HUDEP-2 (cell line): ENCODE measurements around the gene DCST2.
A peak's percentile ranks its signal among the peaks of the same experiment; 100 is the strongest.

Experiments used
- DNase-seq, 76 experiments: peaks; one replicate each; lab custom pipeline; 2025; ENCODE audit not compliant: unreplicated experiment in 76 of 76; lab: John Stamatoyannopoulos, UW

Gene DCST2

DNA sequence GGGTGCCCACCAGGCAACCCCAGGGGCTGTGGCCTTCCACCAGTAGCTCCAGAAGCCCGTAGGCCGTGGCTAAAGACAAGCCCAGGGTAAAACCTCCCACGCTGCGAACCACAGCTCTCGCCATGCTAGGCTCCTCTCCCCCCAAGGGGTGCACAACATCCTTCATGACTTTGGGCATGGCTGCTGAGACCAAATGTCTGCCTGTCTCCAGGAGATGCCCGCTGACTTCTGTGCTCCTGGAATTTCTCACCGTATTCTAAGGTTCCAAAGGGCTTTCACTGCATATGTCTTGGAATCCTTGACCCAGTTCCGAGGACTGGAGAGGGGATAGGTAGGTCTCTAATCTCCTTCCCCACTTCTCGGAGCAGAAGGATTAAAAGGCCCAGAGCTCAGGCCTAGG is at the start of gene DCST2, which contains the start of gene DCST1:
DCST2 (minus strand) TSS at position 258 of the 400 bp plus-strand sequence; CDS start at position 178, 80 bp downstream.
DCST1 (plus strand) TSS at position 301 of the 400 bp plus-strand sequence. CDS start 213 bp downstream, outside the sequence.
- DNase-seq = no peak

DNA sequence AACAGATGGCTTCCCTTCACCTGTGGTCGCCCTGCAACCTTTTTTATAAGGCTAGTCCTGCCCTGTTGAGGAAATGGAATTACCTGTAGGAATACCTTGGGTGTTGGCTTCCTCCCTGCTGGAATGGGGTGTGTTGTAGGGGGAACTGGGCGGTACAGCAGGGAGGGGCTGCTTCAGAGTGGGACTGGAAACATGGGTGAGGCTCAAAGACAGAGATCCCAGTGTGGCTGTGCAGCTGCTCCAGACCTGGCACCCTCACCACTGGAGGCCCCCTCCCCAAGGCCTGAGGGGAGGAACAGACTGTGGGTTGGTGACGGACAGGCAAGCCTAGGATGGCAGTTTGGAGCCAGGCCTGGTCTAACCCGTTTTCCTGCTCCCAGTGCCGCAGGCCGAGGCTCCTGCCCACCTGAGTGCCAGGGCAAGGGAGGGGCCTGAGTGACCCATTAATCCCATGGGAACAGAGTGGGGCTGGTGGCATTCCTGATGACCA is 49.5 kb upstream of the DCST2 start:
- DNase-seq = no peak

DNA sequence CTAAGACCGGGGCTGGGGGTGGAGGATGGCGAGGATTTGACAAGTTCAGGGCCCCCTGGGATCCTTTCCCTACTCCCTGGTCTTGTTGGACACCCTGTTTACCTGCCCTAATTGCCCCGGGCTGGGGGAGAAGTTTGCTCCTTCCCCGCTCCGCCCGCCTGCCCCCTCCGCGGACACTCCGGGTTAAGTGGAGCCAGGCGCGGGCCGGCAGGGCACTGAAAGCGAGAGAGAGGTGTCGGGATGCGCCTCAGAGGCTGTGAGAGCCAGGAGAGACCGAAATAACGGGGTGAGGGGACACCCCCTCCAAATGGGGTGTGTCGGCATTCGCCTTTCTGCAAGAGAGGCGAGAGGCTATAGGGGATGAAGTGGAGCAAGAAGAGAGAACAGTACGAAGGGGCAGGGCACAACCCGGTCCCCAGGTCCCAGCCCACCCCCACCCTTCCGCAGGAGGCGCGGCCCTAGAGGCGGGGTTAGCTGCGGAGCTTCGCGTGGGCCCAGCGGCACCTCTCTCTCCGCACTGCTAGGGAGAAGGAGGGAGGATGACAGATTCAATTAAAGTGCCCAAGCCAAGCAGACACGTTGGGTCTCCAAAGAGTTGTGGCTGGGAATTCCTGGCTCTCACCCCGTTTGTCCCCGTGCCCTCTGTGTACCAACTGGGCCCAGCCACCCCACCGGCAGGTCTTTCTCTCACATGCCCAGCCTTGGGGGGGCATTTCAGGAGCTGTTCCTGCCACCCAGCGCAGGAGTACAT is 48.9 kb upstream of the DCST2 start:
- peak in 3 of 76 experiments; percentile 6 to 18 (median 16) for DNase-seq

DNA sequence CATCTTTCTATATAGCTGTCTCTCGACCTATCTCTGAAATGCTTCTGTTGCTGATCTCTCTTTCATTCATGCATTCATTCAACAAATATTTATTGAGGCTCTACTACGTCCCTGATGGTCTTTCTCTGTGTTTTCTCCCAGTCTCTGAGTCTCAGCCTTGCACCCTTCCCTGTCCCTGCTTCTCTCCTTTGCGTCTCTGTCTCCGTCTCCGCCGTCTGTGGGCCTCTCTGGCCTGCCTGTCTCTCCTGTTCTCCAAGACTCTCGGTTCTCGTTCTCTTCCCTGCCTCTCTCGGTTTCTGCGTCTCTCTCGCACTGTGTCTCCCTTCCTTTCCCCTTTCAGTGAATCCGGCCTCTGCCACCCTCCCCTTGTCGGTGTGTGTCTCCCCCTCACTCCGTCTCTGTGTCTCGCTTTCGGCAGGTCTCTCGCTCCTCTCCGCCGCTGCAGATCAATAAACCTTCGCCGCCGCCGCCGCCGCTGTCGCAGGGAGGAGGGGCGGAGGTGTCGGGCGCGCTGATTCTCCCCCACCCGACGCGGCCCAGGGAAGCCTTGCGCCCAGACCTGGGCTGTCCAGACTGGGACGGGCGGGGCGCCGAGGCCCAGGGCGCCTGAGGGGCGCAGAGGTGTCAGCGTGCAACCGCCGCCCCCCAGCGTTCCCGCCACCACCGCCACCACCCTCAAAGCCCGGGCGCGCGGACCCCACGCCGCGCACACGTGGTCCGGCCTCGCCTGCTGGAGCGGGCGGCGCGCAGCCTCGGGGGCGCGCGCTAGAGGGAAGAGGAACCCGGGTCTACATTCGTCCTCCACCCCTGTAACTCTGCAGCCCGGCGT is 48.1 kb upstream of the DCST2 start:
- no peak for DNase-seq

DNA sequence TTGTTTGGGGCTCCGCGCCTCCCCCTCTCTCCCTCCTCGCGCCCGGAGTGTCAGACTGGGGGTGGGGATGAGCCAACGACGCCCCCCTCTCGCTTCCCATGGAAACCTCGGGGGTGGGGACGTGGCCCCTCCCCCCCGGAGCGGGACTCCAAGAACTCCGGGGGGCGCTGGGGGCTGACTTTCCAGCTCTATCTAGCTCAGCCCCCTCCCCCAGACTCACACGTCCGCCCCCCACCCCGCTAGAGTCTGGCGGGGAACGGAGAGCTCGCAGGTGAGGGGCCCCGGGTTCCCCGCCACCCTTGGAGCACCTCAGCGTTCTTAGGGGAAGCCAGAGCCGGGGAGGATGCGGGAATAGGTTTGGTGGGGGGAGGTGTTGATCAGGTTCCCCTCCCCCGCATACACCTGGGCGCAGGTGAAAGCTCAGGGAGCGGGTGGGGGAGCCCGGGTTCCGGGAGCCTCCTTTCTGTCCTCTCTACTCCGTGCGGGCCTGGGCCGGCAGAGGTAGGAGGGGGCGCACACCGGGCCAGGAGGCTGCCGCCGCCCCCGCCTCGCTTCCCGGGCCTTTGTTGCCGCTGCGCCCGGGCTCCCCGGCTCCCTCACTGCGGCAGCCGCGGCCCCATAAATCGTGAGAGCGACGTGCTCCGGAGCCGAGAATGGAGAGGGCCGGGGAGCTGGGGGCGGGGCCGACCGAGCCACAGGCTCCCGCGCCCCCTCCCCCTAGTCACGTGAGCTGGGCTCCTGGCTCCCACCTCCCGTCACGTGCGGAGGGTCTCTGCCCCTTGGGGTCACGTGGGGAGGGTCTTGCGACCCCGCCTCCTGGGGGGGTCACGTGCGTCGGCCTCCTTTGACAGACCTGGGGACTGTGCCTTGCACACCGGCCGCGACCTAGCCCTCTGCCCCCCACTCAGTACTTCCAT is 47.0 kb upstream of the DCST2 start:
- DNase-seq = no peak

DNA sequence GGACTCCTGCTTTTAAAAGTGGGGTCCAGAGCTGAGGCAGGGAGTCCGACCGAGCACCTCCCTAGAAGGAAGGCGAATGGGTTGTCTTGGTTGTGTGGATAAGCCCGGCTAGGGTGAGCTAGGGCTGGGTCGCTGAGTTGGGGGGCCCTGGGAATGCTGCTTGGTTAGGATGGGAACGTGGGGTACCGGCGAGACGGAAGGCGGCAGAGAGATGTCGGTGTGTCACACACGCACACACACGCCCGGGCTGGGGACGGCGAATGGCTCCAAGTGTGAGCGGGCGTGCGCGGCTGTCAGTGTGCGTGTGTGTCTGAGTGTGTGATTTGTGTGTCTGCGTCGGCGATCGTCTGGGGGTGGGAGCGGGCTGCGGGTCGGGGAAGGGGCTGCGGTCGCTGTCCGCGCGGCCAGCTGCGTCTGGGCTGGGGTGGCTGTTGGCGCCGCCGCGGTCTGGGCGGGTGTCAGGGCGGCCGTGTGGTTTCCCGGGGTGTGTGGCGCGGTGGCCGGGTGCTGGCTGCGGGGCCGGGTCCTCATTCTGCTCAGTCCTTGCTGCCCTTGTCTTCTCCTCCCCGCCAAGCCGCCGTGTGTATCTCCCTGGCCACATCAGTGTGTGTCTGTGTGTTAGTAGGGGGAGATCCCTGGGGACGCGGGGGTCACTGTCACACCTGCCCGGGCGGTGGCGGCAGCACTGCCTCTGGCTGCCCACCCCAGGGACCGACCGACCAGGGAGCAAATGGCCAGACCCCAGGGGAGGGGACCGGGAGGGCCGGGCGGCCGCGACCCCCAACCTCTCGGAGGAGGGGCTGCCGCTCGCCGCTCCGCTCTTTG is 46.1 kb upstream of the DCST2 start:
- DNase-seq = peak in 3 of 76 experiments; percentile 19 to 26 (median 22)

DNA sequence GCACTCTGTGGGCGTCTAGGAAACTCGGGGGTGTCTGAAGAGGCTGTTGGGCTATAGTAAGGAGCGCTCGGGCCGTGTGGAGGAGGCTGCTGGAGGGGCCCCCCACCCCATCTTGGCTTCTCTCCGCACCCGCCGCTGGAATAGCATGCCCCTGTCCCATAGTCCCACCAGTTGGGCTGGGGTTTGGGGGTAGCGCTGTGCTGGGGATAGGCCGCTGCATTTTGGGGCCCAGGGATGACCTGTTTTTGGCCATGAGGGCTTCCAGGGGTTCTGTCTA is 45.6 kb upstream of the DCST2 start:
- DNase-seq = no peak

DNA sequence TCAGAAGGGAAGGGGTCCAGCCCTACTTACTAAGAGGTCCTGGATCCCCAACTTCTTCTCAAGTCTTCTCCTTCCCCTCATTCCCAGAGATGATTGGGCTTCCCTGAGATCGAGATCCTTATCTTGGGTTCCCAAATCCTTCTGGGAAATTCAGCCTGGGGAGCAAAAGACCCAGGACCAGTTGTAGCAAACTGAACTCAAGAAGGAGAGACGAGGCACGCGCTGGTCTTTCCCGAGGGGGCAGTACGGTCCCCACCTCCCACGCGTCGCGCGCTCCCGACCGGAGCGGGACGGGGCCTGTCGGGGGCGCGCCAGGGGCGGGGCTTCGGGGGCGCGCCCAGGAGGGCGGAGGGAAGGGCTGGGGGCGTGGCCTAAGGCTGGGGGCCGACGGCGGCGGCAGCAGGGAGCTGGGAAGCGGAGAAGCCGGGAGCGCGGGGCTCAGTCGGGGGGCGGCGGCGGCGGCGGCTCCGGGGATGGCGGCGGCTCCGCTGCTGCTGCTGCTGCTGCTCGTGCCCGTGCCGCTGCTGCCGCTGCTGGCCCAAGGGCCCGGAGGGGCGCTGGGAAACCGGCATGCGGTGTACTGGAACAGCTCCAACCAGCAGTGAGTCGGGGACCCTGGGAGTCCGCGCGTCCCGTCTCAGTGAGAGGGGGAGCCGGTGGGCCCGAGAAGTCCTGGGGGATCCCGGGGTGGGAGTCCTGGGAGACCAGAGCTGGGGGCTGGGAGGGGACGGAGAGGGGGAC is 45.1 kb upstream of the DCST2 start, which contains the start of gene EFNA3:
EFNA3 (plus strand) TSS at position 369 of the 741 bp plus-strand sequence; CDS start at position 474, 105 bp downstream.
- DNase-seq = peak in 54 of 76 experiments; percentile 11 to 73 (median 54)

DNA sequence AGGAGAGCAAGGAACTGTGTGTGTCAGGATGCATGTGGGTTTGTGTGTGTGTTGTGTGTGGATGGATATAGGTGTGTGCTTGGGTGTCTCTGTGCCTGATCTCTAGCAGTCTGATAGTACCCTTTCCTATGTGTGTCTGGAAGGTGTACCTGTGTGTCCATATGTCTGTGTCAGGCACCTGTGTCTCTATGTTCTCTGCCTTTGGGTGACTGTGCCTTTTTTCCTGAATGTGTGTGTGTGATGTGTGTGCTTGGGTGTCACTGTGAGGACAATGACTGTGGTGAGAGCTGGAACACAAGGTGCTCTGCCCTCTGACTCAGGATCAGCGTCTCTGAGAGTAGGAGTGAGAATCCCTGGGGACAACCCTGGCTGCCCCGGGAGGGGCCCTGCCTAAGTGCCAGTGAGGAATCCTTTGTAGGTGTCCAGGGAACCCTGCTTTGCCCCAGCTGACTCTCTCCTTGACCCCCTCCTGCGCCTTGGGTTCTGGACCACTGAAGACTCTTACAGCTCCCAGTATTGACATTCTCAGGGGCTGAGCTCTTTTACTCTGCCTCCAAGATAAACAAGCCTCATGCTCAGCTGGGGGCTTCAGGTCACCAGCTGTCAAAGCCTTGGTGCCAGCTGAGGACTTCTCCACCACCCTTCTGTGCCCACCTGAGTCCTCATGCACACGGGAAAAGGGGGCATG is 44.3 kb upstream of the DCST2 start:
- DNase-seq = no peak

DNA sequence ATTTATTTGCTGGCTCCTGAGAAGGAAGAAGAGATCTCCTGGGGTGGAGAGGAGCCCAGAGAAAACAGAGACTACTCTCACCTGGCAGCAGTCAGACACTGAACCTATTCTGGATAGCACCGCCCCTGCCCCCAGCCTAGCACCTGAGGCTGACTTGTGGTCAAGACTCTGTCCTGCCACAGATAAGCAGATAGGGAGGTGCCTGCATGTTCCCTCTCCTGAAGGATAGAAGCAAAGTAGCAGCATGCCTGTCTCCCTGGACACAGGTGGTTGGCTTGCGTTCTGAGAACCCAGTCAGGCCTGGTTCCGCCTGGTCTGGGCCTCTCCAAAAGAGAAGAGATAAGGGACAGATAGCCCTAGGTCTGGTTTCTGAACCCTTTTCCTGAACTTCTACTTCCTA is 43.8 kb upstream of the DCST2 start:
- DNase-seq = no peak

DNA sequence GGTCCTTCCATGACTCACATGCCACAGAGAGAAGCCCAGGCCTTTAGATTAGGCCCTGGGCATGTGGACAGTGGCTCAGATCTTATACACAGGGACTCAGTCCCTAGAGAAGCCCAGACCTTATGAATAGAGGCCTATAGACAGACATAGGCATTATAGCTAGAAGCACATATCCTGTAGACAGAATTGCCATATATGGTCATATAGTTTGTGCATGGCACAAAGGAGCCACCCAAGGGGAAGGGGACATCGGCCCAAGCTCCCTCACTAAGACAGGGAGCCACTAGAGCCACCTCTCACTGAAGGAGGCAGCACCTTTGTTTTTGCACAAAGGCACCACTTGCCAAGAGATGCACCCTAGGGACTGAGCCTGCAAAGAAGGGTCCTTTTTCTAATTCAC is 42.8 kb upstream of the DCST2 start:
- DNase-seq = no peak

DNA sequence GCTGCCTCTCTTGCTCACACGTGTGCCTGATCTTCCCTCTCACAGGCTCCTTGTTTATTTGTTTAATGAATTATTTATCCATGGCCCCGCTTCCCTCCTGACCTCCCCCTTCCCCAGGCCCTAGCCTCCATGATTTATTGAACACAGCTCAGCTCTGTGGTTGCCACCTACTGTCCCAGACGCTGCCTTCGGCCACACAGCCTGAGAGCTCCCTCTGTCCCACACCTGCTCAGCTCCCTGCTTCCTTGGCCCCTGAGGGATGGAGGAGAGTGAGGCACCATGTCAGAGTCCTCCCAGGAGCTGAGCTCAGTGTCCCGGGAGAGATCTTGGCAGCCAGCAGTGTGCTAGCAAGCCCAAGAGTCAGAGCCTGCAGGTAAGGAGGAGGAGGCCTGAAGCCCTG is 42.0 kb upstream of the DCST2 start:
- DNase-seq = no peak

DNA sequence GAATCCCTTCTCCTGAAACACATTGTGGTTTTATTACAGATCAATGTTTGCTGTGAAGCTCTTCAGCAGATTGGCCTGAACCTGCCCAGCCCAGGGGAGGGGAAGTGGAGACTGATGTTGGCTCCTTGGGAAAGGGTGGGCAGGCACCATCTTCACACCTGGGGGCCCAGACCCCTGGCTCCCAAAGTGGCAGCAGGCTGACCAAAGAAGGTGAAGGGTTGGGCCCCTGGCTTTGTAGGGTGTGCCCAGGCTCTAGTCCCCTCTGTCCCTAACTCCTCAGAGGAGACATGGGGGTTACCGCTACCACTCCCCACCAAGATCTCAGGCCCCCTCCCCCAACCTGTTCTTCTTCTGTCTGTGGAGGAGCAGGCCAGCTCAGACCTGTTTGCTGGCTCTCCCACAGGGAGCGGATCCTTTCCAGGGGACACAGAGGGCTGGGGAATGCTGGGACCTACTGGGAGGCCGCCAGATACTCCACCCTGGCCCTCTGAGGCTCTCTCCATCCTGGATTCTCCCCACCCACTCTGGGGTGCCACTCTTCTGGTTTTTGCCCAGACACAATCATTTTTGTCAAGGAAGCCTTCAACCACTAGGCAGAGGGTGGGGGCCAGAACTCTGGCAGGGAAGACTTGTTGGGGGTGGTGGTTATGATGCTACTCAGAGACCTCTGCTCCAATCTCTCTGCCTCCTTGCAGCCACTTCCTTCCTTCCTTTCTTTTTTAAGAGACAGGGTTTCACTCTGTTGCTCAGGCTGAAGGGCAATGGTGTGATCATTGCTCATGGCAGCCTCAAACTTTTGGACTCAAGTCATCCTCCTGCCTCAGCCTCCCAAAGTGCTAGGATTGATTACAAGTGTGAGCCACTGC is 40.0 kb upstream of the DCST2 start:
- no peak for DNase-seq

DNA sequence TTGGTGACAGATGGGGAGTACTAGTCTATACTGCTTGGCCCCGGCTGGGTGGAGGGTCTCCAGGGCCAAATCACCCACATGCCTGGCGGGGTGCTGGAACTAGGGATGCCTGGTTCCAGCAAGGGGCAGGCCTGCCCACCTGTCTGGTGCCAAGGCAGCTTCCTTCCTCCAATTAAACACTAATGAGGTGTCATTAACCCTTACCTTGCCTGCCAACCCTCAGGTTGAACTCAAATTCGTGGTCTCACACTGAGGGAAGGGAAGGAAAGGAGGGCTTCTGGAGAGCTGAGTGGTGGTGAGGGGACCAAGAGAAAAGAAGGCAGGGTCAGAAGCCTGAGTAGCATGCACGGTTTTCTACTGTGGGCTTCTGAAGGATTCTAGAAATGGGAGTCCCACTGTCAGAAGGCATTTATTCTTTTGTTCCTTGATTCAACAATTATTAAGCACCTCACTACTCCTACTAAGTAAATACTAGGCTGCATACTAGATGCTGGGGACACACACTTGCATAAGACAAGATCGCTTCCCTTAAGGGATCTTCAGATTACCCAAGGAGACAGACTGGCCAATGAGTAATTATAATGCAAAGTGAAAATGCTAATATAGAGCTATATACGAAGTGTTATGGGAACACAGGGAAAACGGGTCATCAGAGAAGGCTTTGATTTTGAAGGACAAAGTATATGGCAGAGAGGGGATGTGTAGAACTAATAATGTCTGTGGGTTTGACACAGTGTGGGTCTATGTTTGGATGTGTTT is 39.1 kb upstream of the DCST2 start:
- DNase-seq = no peak

DNA sequence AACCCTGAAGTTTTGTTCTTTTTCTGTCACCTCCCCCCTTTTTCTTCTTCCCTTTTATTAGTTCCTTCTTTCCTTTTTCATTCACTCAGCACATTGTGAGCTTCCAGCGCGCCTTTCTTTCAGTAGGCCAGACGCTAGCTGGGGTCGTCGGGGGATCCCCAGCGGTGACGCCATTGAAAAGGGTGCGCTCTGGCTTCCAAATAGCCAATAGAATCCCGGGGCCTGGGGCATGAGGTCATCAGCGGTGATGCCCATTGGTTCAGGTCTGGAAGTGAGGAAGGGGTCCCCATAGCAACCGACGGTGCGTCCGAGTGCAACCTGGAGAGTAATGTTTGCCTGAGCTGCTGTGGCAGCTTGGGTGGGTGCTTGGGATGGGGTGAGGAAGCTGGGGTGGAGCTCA is 38.1 kb upstream of the DCST2 start:
- no peak for DNase-seq

DNA sequence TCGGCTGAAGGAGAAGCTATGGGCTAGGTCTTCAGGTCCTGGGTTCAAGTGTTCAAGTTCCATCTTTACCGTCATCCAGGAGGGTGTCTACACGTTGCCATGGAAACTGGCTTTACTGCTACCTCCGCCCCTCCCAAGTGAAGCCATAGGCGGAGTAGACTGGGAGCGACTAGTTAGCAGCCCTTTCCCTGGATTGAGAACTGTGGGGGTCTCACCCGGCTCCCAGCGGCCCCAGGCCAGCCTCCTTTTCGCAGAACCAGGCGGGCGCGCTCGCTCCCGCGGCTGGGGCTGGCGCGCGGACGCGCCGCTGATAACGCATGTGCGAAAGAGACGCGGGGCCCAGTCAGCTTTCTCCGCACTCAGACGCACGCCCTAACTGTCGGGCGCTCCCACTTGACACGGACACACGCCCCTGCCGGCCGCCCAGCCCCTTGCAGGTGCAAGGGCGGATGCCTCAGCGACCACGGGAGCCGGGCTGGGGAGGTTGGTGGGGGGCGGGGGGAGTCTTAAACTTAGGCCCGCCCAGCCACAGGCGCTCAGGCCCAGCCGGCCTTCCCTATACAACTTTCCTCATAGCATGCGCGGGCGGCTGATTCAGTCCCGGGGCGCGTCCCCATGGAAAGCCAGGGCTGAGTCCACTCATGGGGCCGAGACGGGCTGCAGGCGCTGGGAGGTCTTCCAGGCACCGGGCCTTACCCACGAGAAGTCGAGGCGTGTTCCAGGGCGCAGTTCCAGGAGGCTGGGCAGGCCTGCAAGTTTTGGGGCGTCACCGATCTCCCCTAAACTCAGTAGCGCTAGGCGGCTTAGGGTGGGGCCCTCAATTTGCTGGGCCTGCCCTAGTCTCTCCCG is 37.4 kb upstream of the DCST2 start:
- DNase-seq = peak in 71 of 76 experiments; percentile 31 to 86 (median 70)
